Prostate gland (tissue), 2 donors: Measurements from ENCODE around the gene RBM39.

Experiments used
- CTCF ChIP-seq, 4 experiments: fragments of 200-600 bp in 2 of 4; fragments of 450-650 bp in 2 of 4; sonication (generic) in 2 of 4; IDR thresholded peaks; 1 replicate in 3 of 4; 2 replicates in 1 of 4; pipeline ENCODE4 v1.5.1; 2016 to 2019; ENCODE audit warnings: antibody characterized with exemption in 4 of 4, mild to moderate bottlenecking in 2 of 4, moderate library complexity in 2 of 4
- POLR2A ChIP-seq: fragments of 450-650 bp; IDR thresholded peaks from one replicate; pipeline ENCODE4 v1.6.1; 2016; ENCODE audit warnings: antibody characterized with exemption, mild to moderate bottlenecking
- POLR2AphosphoS5 ChIP-seq: sonication (generic); formaldehyde crosslinking; IDR thresholded peaks from one replicate; pipeline ENCODE4 v1.6.1; 2017; ENCODE audit warnings: antibody characterized with exemption

- TF ChIP-seq CTCF (IDR thresholded peaks at IDR 0.05) (no peak), POLR2AphosphoS5 (no peak), POLR2A (no peak)
These were observed 15.1 kb upstream of the RBM39 start for GRCh38 chr20:35757098-35757705.
